Tibial nerve (tissue), 3 donors: ENCODE data around the gene NUP93.

Experiments
- POLR2A ChIP-seq, 2 donors: fragments of 450-650 bp; IDR thresholded peaks; one replicate each; pipeline ENCODE4 v1.6.1; 2017; ENCODE audit warnings: antibody characterized with exemption in 2 of 2, mild to moderate bottlenecking in 2 of 2, moderate library complexity in 2 of 2
- TF ChIP-seq, protein P1 (sequence below), 5 experiments: fragments of 200-600 bp in 3 of 5; fragments of 450-650 bp in 2 of 5; sonication (generic) in 3 of 5; IDR thresholded peaks; one replicate each; pipeline ENCODE4 v1.5.1; 2016 to 2019; ENCODE audit warnings: antibody characterized with exemption in 5 of 5, mild to moderate bottlenecking in 3 of 5, moderate library complexity in 2 of 5

DNA sequence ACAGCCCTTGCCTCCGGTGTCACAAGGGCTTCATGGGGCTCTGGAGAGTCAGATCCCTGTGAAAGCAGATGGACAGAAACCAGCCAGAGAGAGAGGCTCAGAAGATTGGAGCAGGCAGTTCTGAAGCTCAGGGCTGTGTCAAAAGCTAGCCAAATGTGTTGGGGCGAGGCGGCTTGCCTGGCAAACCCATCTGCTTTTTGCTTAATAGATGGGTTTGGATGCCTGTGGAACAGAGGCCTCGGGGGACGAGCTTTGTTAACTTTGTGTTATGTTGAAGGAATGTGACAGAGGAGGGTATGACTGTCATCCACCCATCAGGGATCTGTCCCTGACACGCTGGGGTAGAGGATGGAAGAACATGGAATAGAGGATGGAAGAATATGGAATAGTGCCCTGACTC is 114.1 kb downstream of the NUP93 start:
- TF ChIP-seq, protein P1, sequence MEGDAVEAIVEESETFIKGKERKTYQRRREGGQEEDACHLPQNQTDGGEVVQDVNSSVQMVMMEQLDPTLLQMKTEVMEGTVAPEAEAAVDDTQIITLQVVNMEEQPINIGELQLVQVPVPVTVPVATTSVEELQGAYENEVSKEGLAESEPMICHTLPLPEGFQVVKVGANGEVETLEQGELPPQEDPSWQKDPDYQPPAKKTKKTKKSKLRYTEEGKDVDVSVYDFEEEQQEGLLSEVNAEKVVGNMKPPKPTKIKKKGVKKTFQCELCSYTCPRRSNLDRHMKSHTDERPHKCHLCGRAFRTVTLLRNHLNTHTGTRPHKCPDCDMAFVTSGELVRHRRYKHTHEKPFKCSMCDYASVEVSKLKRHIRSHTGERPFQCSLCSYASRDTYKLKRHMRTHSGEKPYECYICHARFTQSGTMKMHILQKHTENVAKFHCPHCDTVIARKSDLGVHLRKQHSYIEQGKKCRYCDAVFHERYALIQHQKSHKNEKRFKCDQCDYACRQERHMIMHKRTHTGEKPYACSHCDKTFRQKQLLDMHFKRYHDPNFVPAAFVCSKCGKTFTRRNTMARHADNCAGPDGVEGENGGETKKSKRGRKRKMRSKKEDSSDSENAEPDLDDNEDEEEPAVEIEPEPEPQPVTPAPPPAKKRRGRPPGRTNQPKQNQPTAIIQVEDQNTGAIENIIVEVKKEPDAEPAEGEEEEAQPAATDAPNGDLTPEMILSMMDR (IDR thresholded peaks at IDR 0.05) = no peak
- TF ChIP-seq POLR2A (IDR thresholded peaks at IDR 0.05) = no peak
